ENCODE data around the gene CSTB. TPM values are rescaled to one million over a fixed set of nuclear protein-coding genes. Genes with fewer than 3 reads are reported as not detected.

CSTB gene
- total and polyA plus RNA-seq, 2 donors: 26.5 to 198 TPM

- no peak overlapping the region for H3K4me3 ChIP-seq (ENCODE audit: low read length in 2 of 2)
- no peak for DNase-seq (ENCODE audit: low read depth in 6 of 9, low spot score in 9 of 9)
Measured at GRCh38 chr21:43786807-43787440, 10.8 kb upstream of the CSTB start.

GRCh38 chr21:43786300-43786806 is 10.2 kb upstream of the CSTB start:
- H3K27ac ChIP-seq (ENCODE audit: low read depth in 1 of 2, low read length in 1 of 2): no peak overlapping the region
- peaks cover 0 to 6% of the 10 kb centered on the region in 2 donors for H3K9me3 ChIP-seq (ENCODE audit: control insufficient read depth in 2 of 2, insufficient read depth in 1 of 2, low read length in 1 of 2)
- 89% methylated on average over 18 of the region's 18 CpGs for WGBS
- H3K4me1 ChIP-seq (ENCODE audit: control insufficient read depth in 2 of 2, insufficient read depth in 2 of 2, low read length in 2 of 2): peaks cover 7 to 21% of the 10 kb centered on the region in 2 donors
- no peaks in the 10 kb centered on the region for H3K27me3 ChIP-seq (ENCODE audit: control insufficient read depth in 2 of 2, insufficient read depth in 1 of 2, low read length in 1 of 2)
- DNase-seq (ENCODE audit: low read depth in 6 of 9, low spot score in 9 of 9): no peak
- no peak overlapping the region for H3K4me3 ChIP-seq (ENCODE audit: low read length in 2 of 2)
- H3K36me3 ChIP-seq (ENCODE audit: control insufficient read depth in 2 of 2, insufficient read depth in 2 of 2, low read length in 1 of 2): peaks cover 3 to 4% of the 10 kb centered on the region in 2 donors

More at GRCh38 chr21:43786807-43787440, 10.8 kb upstream of the CSTB start:
- H3K27ac ChIP-seq (ENCODE audit: low read depth in 1 of 2, low read length in 1 of 2): no peak overlapping the region
- peaks cover 7 to 21% of the 10 kb centered on the region in 2 donors for H3K4me1 ChIP-seq (ENCODE audit: control insufficient read depth in 2 of 2, insufficient read depth in 2 of 2, low read length in 2 of 2)
- WGBS: 91% methylated on average over 38 of the region's 38 CpGs
- H3K9me3 ChIP-seq (ENCODE audit: control insufficient read depth in 2 of 2, insufficient read depth in 1 of 2, low read length in 1 of 2): peaks cover 0 to 6% of the 10 kb centered on the region in 2 donors
- peaks cover 3 to 9% of the 10 kb centered on the region in 2 donors for H3K36me3 ChIP-seq (ENCODE audit: control insufficient read depth in 2 of 2, insufficient read depth in 2 of 2, low read length in 1 of 2)
- no peaks in the 10 kb centered on the region for H3K27me3 ChIP-seq (ENCODE audit: control insufficient read depth in 2 of 2, insufficient read depth in 1 of 2, low read length in 1 of 2)

GRCh38 chr21:43785134-43785533 is 9.0 kb upstream of the CSTB start:
- Histone ChIP-seq H3K9me3 (ENCODE audit: control insufficient read depth in 2 of 2, insufficient read depth in 1 of 2, low read length in 1 of 2) (peaks cover 0 to 6% of the 10 kb centered on the region in 2 donors), H3K4me1 (ENCODE audit: control insufficient read depth in 2 of 2, insufficient read depth in 2 of 2, low read length in 2 of 2) (peaks cover 3 to 12% of the 10 kb centered on the region in 2 donors), H3K4me3 (ENCODE audit: low read length in 2 of 2) (no peak overlapping the region), H3K36me3 (ENCODE audit: control insufficient read depth in 2 of 2, insufficient read depth in 2 of 2, low read length in 1 of 2) (no peaks in the 10 kb centered on the region), H3K27me3 (ENCODE audit: control insufficient read depth in 2 of 2, insufficient read depth in 1 of 2, low read length in 1 of 2) (no peaks in the 10 kb centered on the region), H3K27ac (ENCODE audit: low read depth in 1 of 2, low read length in 1 of 2) (no peak overlapping the region)
- WGBS: 81% methylated on average over 3 of the region's 3 CpGs
- no peak for DNase-seq (ENCODE audit: low read depth in 6 of 9, low spot score in 9 of 9)

DNA sequence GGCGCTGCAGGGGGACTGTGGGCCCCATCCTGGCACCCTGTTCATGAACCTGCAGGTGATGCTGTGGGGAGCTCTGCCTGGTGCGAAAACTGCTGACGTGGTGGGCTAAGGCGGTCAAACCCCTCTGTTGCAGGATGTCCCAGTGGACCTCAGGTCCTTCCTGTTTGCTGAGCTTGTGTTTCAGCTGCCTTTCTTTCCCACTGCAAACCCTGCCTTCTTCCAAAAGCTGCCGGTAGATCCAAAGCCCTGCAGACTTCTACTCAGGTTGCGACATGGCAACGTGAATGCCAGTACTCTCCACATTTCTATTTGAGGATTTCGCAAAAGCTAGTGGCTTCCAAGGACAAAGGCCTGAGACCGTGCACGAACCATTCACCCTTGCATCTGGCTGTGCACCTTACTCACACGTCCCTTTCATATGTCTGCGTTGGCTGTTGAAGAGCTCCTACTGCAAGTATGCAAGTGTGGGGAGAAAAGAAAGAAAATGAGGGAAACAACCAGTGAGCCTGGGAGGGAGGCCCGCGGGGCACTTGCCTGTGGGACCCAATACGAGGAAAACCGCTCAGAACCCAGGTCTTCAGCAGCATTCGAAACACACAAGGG is 7.1 kb upstream of the CSTB start:
- peaks cover 0 to 18% of the 10 kb centered on the region in 2 donors for H3K4me1 ChIP-seq (ENCODE audit: control insufficient read depth in 2 of 2, insufficient read depth in 2 of 2, low read length in 2 of 2)
- no peaks in the 10 kb centered on the region for H3K27me3 ChIP-seq (ENCODE audit: control insufficient read depth in 2 of 2, insufficient read depth in 1 of 2, low read length in 1 of 2)
- H3K36me3 ChIP-seq (ENCODE audit: control insufficient read depth in 2 of 2, insufficient read depth in 2 of 2, low read length in 1 of 2): no peaks in the 10 kb centered on the region
- H3K9me3 ChIP-seq (ENCODE audit: control insufficient read depth in 2 of 2, insufficient read depth in 1 of 2, low read length in 1 of 2): peaks cover 0 to 10% of the 10 kb centered on the region in 2 donors
- no peak for DNase-seq (ENCODE audit: low read depth in 6 of 9, low spot score in 9 of 9)
- 77% methylated on average over 17 of the region's 17 CpGs for WGBS
- peak overlapping the region; percentile 32 to 37 for H3K27ac ChIP-seq (ENCODE audit: low read depth in 1 of 2, low read length in 1 of 2)
- H3K4me3 ChIP-seq (ENCODE audit: low read length in 2 of 2): no peak overlapping the region

DNA sequence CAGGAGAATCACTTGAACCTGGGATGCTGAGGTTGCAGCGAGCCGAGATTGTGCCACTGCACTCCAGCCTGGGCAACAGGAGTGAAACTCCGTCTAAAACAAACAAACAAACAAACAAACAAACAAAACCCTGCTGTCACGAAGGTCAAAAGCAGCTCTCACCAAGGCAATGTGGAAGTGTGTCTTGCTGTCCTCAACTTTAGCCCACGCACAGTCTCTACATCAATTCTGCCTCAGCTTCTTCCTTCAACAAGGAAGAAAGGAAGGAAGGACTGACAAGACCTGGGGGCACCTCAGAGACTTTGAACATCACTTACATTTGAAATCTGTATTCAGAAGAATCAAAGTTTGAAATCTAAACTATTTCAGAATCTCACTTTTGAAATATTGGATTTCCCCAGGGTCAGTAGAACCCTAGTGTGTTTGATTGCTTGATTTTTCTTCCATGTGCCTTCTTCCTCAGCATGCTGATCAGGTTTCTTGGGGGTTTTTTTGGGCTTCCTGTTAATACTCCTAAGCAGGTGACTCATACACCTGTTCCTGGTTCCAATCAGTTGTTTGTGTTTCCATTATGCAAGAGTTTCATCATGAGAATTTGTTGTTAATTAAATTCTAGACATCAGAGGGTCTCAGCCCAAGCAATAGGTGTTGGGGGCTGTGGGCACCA is 6.5 kb upstream of the CSTB start:
- peak overlapping the region in 1 of 2 donors; percentile 1 for H3K27ac ChIP-seq (ENCODE audit: low read depth in 1 of 2, low read length in 1 of 2)
- H3K4me3 ChIP-seq (ENCODE audit: low read length in 2 of 2): no peak overlapping the region
- peaks cover 0 to 21% of the 10 kb centered on the region in 2 donors for H3K4me1 ChIP-seq (ENCODE audit: control insufficient read depth in 2 of 2, insufficient read depth in 2 of 2, low read length in 2 of 2)
- DNase-seq (ENCODE audit: low read depth in 6 of 9, low spot score in 9 of 9): peak in 1 of 9 donors; percentile 35
- H3K36me3 ChIP-seq (ENCODE audit: control insufficient read depth in 2 of 2, insufficient read depth in 2 of 2, low read length in 1 of 2): no peaks in the 10 kb centered on the region
- H3K27me3 ChIP-seq (ENCODE audit: control insufficient read depth in 2 of 2, insufficient read depth in 1 of 2, low read length in 1 of 2): peaks cover 0 to 2% of the 10 kb centered on the region in 2 donors
- peaks cover 0 to 10% of the 10 kb centered on the region in 2 donors for H3K9me3 ChIP-seq (ENCODE audit: control insufficient read depth in 2 of 2, insufficient read depth in 1 of 2, low read length in 1 of 2)
- WGBS: 96% methylated on average over 5 of the region's 5 CpGs

DNA sequence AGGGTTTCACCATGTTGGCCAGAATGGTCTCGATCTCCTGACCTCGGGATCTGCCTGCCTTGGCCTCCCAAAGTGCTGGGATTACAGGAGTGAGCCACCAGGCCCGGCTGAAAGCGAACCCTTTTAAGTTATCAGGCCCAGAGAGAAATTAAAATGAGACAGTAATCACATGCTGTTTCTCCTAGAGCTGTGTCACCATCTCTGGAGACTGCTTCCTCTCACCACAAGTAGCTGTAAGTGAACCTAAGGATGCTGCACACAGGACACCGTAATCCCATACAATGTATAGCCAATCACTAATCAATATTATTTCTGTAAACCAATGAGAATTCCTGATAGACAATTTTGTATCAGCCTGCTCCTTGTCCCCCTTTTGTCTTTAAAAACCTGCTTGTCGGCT is 5.7 kb upstream of the CSTB start:
- H3K27me3 ChIP-seq (ENCODE audit: control insufficient read depth in 2 of 2, insufficient read depth in 1 of 2, low read length in 1 of 2): peaks cover 0 to 2% of the 10 kb centered on the region in 2 donors
- peaks cover 0 to 6% of the 10 kb centered on the region in 2 donors for H3K9me3 ChIP-seq (ENCODE audit: control insufficient read depth in 2 of 2, insufficient read depth in 1 of 2, low read length in 1 of 2)
- WGBS: 81% methylated on average over 6 of the region's 6 CpGs
- H3K4me1 ChIP-seq (ENCODE audit: control insufficient read depth in 2 of 2, insufficient read depth in 2 of 2, low read length in 2 of 2): peaks cover 0 to 21% of the 10 kb centered on the region in 2 donors
- no peak overlapping the region for H3K27ac ChIP-seq (ENCODE audit: low read depth in 1 of 2, low read length in 1 of 2)
- no peak overlapping the region for H3K4me3 ChIP-seq (ENCODE audit: low read length in 2 of 2)
- no peaks in the 10 kb centered on the region for H3K36me3 ChIP-seq (ENCODE audit: control insufficient read depth in 2 of 2, insufficient read depth in 2 of 2, low read length in 1 of 2)
- no peak for DNase-seq (ENCODE audit: low read depth in 6 of 9, low spot score in 9 of 9)

GRCh38 chr21:43779660-43780059 is 3.6 kb upstream of the CSTB start:
- no peaks in the 10 kb centered on the region for H3K36me3 ChIP-seq (ENCODE audit: control insufficient read depth in 2 of 2, insufficient read depth in 2 of 2, low read length in 1 of 2)
- peaks cover 0 to 4% of the 10 kb centered on the region in 2 donors for H3K9me3 ChIP-seq (ENCODE audit: control insufficient read depth in 2 of 2, insufficient read depth in 1 of 2, low read length in 1 of 2)
- 83% methylated on average over 5 of the region's 5 CpGs for WGBS
- peaks cover 2 to 5% of the 10 kb centered on the region in 2 donors for H3K27me3 ChIP-seq (ENCODE audit: control insufficient read depth in 2 of 2, insufficient read depth in 1 of 2, low read length in 1 of 2)
- H3K27ac ChIP-seq (ENCODE audit: low read depth in 1 of 2, low read length in 1 of 2): no peak overlapping the region
- peak in 2 of 9 donors; percentile 15 to 47 for DNase-seq (ENCODE audit: low read depth in 6 of 9, low spot score in 9 of 9)
- H3K4me1 ChIP-seq (ENCODE audit: control insufficient read depth in 2 of 2, insufficient read depth in 2 of 2, low read length in 2 of 2): peaks cover 0 to 29% of the 10 kb centered on the region in 2 donors
- no peak overlapping the region for H3K4me3 ChIP-seq (ENCODE audit: low read length in 2 of 2)

- DNase-seq (ENCODE audit: low read depth in 6 of 9, low spot score in 9 of 9): peak in 4 of 9 donors; percentile 26 to 55 (median 30)
Measured at GRCh38 chr21:43778469-43779335, 2.6 kb upstream of the CSTB start.

More at GRCh38 chr21:43778469-43779335, 2.6 kb upstream of the CSTB start:
- 68% methylated on average over 20 of the region's 20 CpGs for WGBS
- no peak overlapping the region for H3K27ac ChIP-seq (ENCODE audit: low read depth in 1 of 2, low read length in 1 of 2)
- peaks cover 0 to 32% of the 10 kb centered on the region in 2 donors for H3K4me1 ChIP-seq (ENCODE audit: control insufficient read depth in 2 of 2, insufficient read depth in 2 of 2, low read length in 2 of 2)
- no peak overlapping the region for H3K4me3 ChIP-seq (ENCODE audit: low read length in 2 of 2)
- peaks cover 0 to 4% of the 10 kb centered on the region in 2 donors for H3K9me3 ChIP-seq (ENCODE audit: control insufficient read depth in 2 of 2, insufficient read depth in 1 of 2, low read length in 1 of 2)
- H3K36me3 ChIP-seq (ENCODE audit: control insufficient read depth in 2 of 2, insufficient read depth in 2 of 2, low read length in 1 of 2): peaks cover 0 to 8% of the 10 kb centered on the region in 2 donors
- peaks cover 2 to 5% of the 10 kb centered on the region in 2 donors for H3K27me3 ChIP-seq (ENCODE audit: control insufficient read depth in 2 of 2, insufficient read depth in 1 of 2, low read length in 1 of 2)

All from thymus (tissue), 11 donors.